GM19324 (cell line): ENCODE measurements around the gene TOP3B.

Experiments used
- ATAC-seq: cut with Tn5 transposase; IDR thresholded peaks from one replicate; pipeline ENCODE4 v1.9.1; 2021; ENCODE audit warnings: mild to moderate bottlenecking, moderate library complexity; ENCODE audit not compliant: unreplicated experiment, low FRiP score

The TOP3B gene

GRCh38 chr22:21932347-21932746, 50.2 kb downstream of the TOP3B start:
- no peak for ATAC-seq

GRCh38 chr22:21931056-21931455, 51.5 kb downstream of the TOP3B start:
- no peak for ATAC-seq

- no peak for ATAC-seq
These were observed 53.3 kb downstream of the TOP3B start for GRCh38 chr22:21929253-21929652.

GRCh38 chr22:21928048-21928447, 54.5 kb downstream of the TOP3B start:
- no peak for ATAC-seq

GRCh38 chr22:21927174-21927823, 55.3 kb downstream of the TOP3B start:
- no peak for ATAC-seq

GRCh38 chr22:21926728-21927127, 55.9 kb downstream of the TOP3B start:
- no peak for ATAC-seq

- ATAC-seq: no peak
These were observed 59.4 kb downstream of the TOP3B start for GRCh38 chr22:21923163-21923561.

- no peak for ATAC-seq
These were observed 60.0 kb downstream of the TOP3B start for GRCh38 chr22:21922370-21923162.

GRCh38 chr22:21921729-21922128, 60.9 kb downstream of the TOP3B start:
- no peak for ATAC-seq

- ATAC-seq: no peak
These were observed 61.3 kb downstream of the TOP3B start for GRCh38 chr22:21921184-21921721.

GRCh38 chr22:21920341-21921183, 62.0 kb downstream of the TOP3B start:
- ATAC-seq: no peak

GRCh38 chr22:21919526-21920307, 62.9 kb downstream of the TOP3B start:
- ATAC-seq: no peak

GRCh38 chr22:21918466-21919185, 64.0 kb downstream of the TOP3B start:
- ATAC-seq: no peak

- no peak for ATAC-seq
These were observed 64.7 kb downstream of the TOP3B start for GRCh38 chr22:21917959-21918261.

- ATAC-seq: no peak
These were observed 65.2 kb downstream of the TOP3B start for GRCh38 chr22:21917181-21917958.

- ATAC-seq: no peak
These were observed 66.2 kb downstream of the TOP3B start for GRCh38 chr22:21916309-21916918.

- ATAC-seq: no peak
These were observed 66.8 kb downstream of the TOP3B start for GRCh38 chr22:21915624-21916308.
